Fibroblast of mammary gland (primary cell): Measurements from ENCODE around the gene SQOR.
A peak's percentile ranks its signal among the peaks of the same experiment; 100 is the strongest.

Source experiments
- DNase-seq: peaks from one replicate; pipeline ENCODE4 v3.0.0-alpha.2; 2010; ENCODE audit warnings: low read depth
- H3K4me3 ChIP-seq: 2 replicates; pipeline ENCODE4 v1.5.1; 2011; ENCODE audit warnings: low read depth, mild to moderate bottlenecking, low read length, moderate library complexity; ENCODE audit not compliant: control insufficient read depth
- TF ChIP-seq, protein P1 (sequence below): conservative IDR thresholded peaks from 2 replicates; pipeline ENCODE4 v1.5.1; 2011; ENCODE audit warnings: low read depth, low read length, inconsistent platforms; ENCODE audit not compliant: control insufficient read depth, insufficient read depth

Gene SQOR

DNA sequence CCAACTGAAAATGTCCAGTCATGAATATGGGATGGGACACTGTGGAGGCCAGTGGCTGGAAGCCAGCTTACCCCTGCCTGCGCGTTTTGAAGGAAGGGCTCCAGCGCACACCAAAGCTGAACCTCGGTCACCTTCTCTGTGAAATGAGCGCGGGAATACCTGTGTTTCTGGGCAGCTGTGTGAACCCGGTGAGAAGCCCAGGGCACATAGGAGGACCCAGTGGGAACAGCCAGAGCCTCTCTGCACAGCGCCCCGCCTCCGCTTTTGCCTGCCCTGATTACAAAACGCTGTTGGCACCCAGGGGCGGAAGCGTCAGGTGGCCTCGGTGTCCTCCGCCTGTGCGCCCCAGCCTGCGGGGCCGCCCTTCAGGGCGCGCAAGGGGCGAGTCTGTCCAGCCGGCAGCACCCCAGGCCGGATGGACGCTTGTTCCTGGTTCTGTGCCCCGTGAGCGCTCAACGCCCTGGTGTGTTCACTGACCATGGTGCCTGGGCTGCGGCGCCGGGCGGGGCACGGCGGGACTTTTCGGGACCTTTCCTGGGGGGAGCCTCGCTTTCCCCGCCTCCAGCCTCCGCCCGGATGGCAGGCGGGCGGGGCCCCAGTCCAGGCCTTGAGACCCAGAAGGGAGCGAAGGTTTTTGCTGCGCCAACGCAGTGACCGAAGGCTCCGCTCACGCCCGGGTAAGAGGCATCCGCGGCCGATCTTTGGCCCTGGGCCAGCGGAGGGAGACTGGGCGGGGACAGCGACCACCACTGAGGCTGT is at the start of gene SQOR:
Gene SQOR, plus strand, starts transcription at position 598 of the 759 bp plus-strand sequence. CDS start 23,895 bp downstream, outside the sequence.
- peak; percentile 70 for DNase-seq
- H3K4me3 ChIP-seq = peak within 1 kb of the TSS; percentile 87
- TF ChIP-seq, protein P1, sequence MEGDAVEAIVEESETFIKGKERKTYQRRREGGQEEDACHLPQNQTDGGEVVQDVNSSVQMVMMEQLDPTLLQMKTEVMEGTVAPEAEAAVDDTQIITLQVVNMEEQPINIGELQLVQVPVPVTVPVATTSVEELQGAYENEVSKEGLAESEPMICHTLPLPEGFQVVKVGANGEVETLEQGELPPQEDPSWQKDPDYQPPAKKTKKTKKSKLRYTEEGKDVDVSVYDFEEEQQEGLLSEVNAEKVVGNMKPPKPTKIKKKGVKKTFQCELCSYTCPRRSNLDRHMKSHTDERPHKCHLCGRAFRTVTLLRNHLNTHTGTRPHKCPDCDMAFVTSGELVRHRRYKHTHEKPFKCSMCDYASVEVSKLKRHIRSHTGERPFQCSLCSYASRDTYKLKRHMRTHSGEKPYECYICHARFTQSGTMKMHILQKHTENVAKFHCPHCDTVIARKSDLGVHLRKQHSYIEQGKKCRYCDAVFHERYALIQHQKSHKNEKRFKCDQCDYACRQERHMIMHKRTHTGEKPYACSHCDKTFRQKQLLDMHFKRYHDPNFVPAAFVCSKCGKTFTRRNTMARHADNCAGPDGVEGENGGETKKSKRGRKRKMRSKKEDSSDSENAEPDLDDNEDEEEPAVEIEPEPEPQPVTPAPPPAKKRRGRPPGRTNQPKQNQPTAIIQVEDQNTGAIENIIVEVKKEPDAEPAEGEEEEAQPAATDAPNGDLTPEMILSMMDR = no peak

GRCh38 chr15:45585069-45585791 is 49.6 kb upstream of the SQOR start:
- H3K4me3 ChIP-seq = no peak overlapping the region
- TF ChIP-seq, protein P1 = no peak
- DNase-seq = no peak

- no peak for DNase-seq
- TF ChIP-seq, protein P1 = no peak
- peak overlapping the region; percentile 98 for H3K4me3 ChIP-seq
Measured at GRCh38 chr15:45586125-45586524, 48.7 kb upstream of the SQOR start.

DNA sequence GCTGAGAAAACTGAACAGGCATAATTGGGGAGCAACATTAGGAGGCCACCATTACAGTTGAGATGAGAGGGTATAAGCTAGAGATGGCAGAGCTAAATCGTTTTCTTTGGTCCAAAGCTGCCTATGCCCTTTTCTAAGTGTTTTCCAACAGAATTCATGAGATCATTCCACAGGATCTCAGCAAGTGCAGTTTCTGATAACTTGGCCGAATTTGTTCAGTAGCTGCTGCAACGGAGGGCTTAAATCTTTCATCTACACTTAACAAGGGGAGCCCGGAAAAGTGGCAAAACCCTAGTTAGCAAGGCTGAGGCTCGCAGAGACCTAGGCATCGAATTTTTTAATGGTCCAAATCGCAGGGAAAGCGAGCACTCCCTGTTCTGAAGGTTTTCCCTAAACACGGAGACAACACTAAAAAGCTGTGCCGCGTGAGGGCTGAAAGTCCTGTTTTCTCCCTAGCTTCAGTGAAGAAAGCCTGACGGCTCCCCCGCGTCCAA is 48.2 kb upstream of the SQOR start:
- peak overlapping the region; percentile 98 for H3K4me3 ChIP-seq
- DNase-seq = no peak
- TF ChIP-seq, protein P1 = no peak

DNA sequence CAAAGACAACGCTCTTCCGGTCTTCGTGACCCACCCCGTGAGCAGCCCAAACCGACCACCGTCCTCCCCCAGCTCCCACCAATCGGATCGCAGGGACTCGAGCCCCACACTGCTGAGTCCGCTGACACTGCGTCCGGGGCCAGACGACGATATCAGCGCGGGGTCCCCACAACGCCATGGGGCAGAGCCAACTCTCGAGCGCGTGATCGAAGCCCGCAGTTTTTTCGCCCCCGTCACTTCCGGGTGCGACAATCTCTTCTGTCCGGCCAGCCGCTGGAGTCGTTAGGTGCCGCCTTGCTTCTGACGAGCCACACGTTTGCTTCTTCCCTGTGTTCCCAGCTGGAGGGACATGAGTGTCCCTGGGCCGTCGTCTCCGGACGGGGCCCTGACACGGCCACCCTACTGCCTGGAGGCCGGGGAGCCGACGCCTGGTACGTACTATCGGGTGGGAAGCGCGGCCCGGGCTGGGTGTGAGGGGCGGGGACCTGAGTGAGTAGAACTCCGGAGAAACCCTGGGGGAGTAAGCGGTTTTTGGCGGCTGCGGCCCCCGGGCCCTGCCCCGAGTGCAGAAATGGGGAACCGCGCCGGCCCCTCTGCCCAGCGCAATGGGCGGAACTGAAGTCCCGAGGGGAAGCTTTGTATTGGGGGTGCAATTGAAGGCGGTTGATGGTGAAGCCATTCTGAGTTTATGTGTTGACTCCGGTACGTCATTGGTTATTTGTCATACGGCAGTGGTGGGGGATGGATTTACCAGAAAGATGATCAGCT is 47.5 kb upstream of the SQOR start, which contains the start of gene BLOC1S6:
Gene BLOC1S6, plus strand, starts transcription at position 285 of the 768 bp plus-strand sequence. Its CDS starts 65 bp downstream, at position 350.
- H3K4me3 ChIP-seq = peak within 1 kb of the TSS; percentile 98
- DNase-seq = peak; percentile 95

GRCh38 chr15:45587863-45588170 is 47.0 kb upstream of the SQOR start:
- TF ChIP-seq, protein P1 = no peak
- no peak for DNase-seq
- H3K4me3 ChIP-seq = peak overlapping the region; percentile 98

More for the DNA sequence above, 47.5 kb upstream of the SQOR start, which contains the start of gene BLOC1S6:
- TF ChIP-seq, protein P1 = no peak
